ENCODE results near the gene SLC35E1.

GRCh38 chr19:16509141-16510061 lies 62.8 kb downstream of the SLC35E1 start:
- TF ChIP-seq CTCF (IDR thresholded peaks at IDR 0.05), result no peak
- TF ChIP-seq POLR2A (IDR thresholded peaks at IDR 0.05), result no peak

All from right lobe of liver (tissue), 4 donors.